ENCODE data around the gene SMIM5.

Gene SMIM5

DNA sequence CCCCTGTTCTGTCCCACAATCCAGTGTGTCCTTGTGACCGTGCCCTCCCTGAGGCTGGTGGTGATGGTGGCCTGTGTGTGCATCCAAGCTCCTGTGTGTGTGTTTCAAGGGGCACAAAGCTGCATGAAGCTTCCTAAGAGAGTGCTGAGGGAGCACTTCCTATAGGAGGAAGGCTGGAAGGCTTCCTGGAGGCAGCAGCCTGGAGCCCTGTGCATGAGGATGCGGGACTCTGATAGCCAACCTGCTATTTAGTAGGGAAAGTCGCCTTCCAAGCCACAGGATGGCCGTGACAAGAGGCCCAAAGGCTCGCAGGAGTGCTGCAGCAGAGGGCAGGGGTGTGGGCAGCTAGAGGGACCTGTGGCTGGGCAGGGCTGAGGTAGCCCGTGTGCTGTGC, 37.3 kb upstream of the SMIM5 start:
- DNase-seq (no peak), ATAC-seq (no peak)
- no peak overlapping the region for H3K27ac Mint-ChIP-seq
- no peaks in the 10 kb centered on the region for H3K9me3 Mint-ChIP-seq
- H3K27me3 Mint-ChIP-seq = no peaks in the 10 kb centered on the region
- H3K4me1 Mint-ChIP-seq = peaks cover 4% of the 10 kb centered on the region
- H3K4me3 Mint-ChIP-seq = no peak overlapping the region

DNA sequence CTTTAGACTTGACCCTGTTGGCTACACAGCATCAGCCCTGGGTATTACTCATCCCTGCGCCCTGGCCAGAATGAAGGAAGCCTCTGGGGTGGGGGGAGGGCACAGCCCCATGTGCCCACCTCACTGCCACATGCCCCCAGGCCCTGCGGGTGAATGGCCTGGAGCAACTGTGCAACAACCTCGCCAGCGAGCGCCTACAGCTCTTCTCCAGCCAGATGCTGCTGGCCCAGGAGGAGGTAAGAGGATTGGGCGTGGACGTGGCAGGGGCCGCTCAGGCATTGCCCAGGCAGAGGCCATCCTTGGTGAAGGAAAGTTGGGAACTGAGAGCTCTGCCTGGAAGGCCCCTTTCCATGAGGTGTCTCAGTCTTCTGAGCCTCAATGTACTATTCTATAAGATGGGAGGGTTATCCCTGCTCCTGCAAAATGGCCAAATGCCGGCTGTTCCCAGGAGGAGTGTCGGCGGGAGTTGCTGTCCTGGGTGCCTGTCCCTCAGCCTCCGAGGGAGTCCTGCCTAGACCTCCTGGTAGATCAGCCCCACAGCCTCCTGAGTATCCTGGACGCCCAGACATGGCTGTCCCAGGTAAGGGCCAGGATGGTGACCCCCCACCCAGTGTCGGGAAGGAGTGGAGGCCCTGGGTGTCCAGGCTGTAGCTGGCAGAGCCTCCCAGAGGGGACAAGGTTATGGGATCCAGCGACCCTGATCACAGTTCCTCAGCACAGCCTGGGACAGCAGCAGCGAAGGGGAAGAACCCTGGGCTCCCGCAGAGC, 36.7 kb upstream of the SMIM5 start:
- H3K4me3 Mint-ChIP-seq = no peak overlapping the region
- no peaks in the 10 kb centered on the region for H3K27me3 Mint-ChIP-seq
- no peak for ATAC-seq
- H3K4me1 Mint-ChIP-seq = no peaks in the 10 kb centered on the region
- DNase-seq = no peak
- no peaks in the 10 kb centered on the region for H3K9me3 Mint-ChIP-seq
- H3K27ac Mint-ChIP-seq = no peak overlapping the region

DNA sequence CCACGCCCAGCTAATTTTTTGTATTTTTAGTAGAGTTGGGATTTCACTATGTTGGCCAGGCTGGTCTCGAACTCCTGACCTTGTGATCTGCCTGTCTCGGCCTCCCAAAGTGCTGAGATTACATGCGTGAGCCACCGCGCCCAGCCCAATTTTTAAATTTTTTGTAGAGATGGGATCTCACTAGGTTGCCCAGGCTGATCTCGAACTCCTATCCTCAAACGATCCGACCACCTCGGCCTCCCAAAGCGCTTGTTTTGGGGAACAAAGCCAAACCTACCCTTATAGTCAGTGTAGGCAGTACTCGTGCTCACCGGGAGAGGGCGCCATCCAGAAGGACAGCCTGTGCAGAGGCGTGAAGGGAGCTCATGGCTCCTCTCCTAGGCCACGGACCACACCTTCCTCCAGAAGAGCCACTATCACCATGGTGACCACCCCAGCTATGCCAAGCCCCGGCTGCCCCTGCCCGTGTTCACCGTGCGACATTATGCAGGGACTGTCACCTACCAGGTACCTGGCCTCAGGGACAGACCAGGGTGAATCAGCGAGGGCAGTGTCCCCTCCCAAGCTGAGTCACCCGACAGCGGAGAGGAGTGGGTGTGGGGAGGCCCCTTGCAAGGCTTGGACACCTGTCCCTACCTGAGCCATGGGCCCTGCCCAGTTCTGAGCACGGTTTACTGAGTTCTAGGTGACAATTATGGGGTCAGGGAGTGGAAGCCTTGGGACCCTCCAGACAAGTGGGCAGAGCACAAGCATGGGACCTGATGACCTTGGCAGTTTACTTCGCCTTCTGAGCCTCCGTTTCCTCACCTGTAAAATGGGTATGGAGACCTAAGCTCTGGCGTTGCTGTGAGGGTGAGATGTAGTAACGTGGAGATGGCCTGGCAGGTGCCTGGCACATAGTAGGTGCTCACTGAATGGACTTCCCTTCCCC, 31.9 kb upstream of the SMIM5 start:
- Mint-ChIP-seq H3K4me3 (no peak overlapping the region), H3K4me1 (no peaks in the 10 kb centered on the region), H3K9me3 (no peaks in the 10 kb centered on the region), H3K27ac (no peak overlapping the region), H3K27me3 (no peaks in the 10 kb centered on the region)
- peak; percentile 57 to 64 for DNase-seq
- peak; percentile 81 for ATAC-seq

DNA sequence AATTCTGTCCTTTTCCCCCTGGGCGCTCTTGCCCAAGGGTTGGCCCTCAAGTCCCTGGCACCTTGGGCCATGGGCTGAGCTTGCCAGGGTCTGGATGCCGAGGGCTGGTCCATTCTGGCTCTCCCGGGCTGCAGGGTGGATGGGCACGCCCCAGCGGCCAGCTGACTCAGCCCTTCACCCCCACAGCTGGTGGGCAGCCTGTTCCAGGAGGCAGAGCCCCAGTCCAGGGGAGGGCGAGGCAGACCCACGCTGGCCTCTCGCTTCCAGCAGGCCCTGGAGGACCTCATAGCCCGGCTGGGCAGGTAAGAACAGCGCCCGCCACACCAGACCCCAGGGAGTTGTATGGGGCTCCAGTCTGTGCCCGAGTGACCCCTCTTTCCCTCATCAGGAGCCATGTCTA, 30.6 kb upstream of the SMIM5 start:
- no peak for DNase-seq
- H3K4me1 Mint-ChIP-seq = no peaks in the 10 kb centered on the region

GRCh38 chr17:75603123-75603522, 30.1 kb upstream of the SMIM5 start:
- no peak overlapping the region for H3K27ac Mint-ChIP-seq
- H3K4me1 Mint-ChIP-seq = no peaks in the 10 kb centered on the region
- no peak overlapping the region for H3K4me3 Mint-ChIP-seq
- H3K9me3 Mint-ChIP-seq = no peaks in the 10 kb centered on the region
- no peak for DNase-seq
- H3K27me3 Mint-ChIP-seq = no peaks in the 10 kb centered on the region
- peak; percentile 15 for ATAC-seq

More for the DNA sequence above, 30.6 kb upstream of the SMIM5 start:
- peak; percentile 19 for ATAC-seq
- Mint-ChIP-seq H3K9me3 (no peaks in the 10 kb centered on the region), H3K27me3 (no peaks in the 10 kb centered on the region), H3K4me3 (no peak overlapping the region), H3K27ac (no peak overlapping the region)

GRCh38 chr17:75604034-75604695, 29.1 kb upstream of the SMIM5 start:
- no peaks in the 10 kb centered on the region for H3K4me1 Mint-ChIP-seq
- no peaks in the 10 kb centered on the region for H3K27me3 Mint-ChIP-seq
- no peak for DNase-seq
- peak; percentile 18 for ATAC-seq
- no peak overlapping the region for H3K4me3 Mint-ChIP-seq
- no peak overlapping the region for H3K27ac Mint-ChIP-seq
- H3K9me3 Mint-ChIP-seq = no peaks in the 10 kb centered on the region

DNA sequence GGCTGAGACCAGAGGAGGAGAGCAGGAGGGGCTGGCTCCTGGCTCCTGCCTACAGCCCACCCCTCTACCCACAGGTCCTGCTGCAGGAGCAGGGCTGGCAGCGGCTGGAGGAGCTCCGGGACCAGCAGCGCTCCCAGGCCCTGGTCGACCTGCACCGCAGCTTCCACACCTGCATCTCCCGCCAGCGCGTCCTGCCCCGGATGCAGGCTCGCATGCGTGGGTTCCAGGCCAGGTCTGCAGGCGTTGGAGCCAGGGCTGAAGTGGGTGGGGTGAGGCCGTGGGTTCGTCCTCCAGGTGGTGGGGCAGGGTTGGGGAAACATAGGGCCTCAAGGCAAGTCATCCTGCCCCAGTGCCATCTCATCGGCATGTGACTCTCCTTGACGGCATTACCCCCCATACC, 27.4 kb upstream of the SMIM5 start:
- no peak for DNase-seq
- ATAC-seq = no peak
- H3K27ac Mint-ChIP-seq = no peak overlapping the region
- H3K27me3 Mint-ChIP-seq = no peaks in the 10 kb centered on the region
- no peak overlapping the region for H3K4me3 Mint-ChIP-seq
- H3K4me1 Mint-ChIP-seq = no peaks in the 10 kb centered on the region
- H3K9me3 Mint-ChIP-seq = no peaks in the 10 kb centered on the region

- ATAC-seq (no peak), DNase-seq (no peak)
- Mint-ChIP-seq H3K27me3 (no peaks in the 10 kb centered on the region), H3K4me1 (no peaks in the 10 kb centered on the region), H3K9me3 (no peaks in the 10 kb centered on the region), H3K4me3 (no peak overlapping the region), H3K27ac (no peak overlapping the region)
Observed at GRCh38 chr17:75607086-75607485, 26.1 kb upstream of the SMIM5 start.

GRCh38 chr17:75610103-75610984, 22.9 kb upstream of the SMIM5 start:
- no peaks in the 10 kb centered on the region for H3K27me3 Mint-ChIP-seq
- no peak overlapping the region for H3K4me3 Mint-ChIP-seq
- H3K4me1 Mint-ChIP-seq = no peaks in the 10 kb centered on the region
- no peak for ATAC-seq
- no peaks in the 10 kb centered on the region for H3K9me3 Mint-ChIP-seq
- DNase-seq = no peak
- no peak overlapping the region for H3K27ac Mint-ChIP-seq

DNA sequence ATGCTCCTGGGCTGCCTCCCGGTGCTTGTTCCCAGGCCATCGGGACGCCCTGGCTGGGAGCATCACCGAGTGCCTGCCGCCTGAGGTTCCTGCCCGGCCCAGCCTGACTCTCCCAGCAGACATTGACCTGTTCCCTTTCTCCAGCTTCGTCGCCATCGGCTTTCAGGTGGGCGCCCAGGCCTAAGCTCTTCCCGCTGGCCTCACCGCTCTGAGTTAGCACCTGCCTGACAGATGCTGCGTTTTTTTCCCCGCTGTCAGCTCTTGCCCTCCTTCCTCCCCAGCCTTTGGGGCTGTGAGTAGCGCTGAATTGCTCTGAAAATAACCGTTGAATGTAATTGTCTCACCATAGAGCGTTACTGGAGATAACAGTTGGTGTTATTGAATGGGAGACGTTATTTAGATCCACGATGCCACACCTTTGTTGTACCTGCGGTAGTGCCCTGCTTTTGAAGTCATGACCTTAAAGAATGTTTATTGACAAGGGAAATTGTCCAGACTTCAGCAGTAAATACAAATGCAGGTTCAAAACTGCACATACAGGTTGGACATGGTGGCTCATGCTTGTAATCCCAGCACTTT, 21.3 kb upstream of the SMIM5 start:
- Mint-ChIP-seq H3K27me3 (no peaks in the 10 kb centered on the region), H3K27ac (no peak overlapping the region)
- no peak for ATAC-seq

GRCh38 chr17:75612906-75613626, 20.2 kb upstream of the SMIM5 start:
- Mint-ChIP-seq H3K4me1 (no peaks in the 10 kb centered on the region), H3K27me3 (no peaks in the 10 kb centered on the region), H3K9me3 (no peaks in the 10 kb centered on the region), H3K4me3 (no peak overlapping the region), H3K27ac (no peak overlapping the region)
- no peak for ATAC-seq
- no peak for DNase-seq

More for the DNA sequence above, 21.3 kb upstream of the SMIM5 start:
- H3K9me3 Mint-ChIP-seq = no peaks in the 10 kb centered on the region
- no peaks in the 10 kb centered on the region for H3K4me1 Mint-ChIP-seq
- no peak for DNase-seq
- no peak overlapping the region for H3K4me3 Mint-ChIP-seq

GRCh38 chr17:75614006-75614405, 19.2 kb upstream of the SMIM5 start:
- no peak for DNase-seq
- Mint-ChIP-seq H3K27me3 (no peaks in the 10 kb centered on the region), H3K9me3 (no peaks in the 10 kb centered on the region), H3K27ac (no peak overlapping the region), H3K4me1 (no peaks in the 10 kb centered on the region), H3K4me3 (no peak overlapping the region)
- peak; percentile 33 for ATAC-seq

GRCh38 chr17:75614556-75615270, 18.5 kb upstream of the SMIM5 start:
- Mint-ChIP-seq H3K27me3 (no peaks in the 10 kb centered on the region), H3K4me3 (no peak overlapping the region)

GRCh38 chr17:75615301-75615700, 17.9 kb upstream of the SMIM5 start:
- ATAC-seq (no peak), DNase-seq (no peak)
- Mint-ChIP-seq H3K4me3 (no peak overlapping the region), H3K4me1 (no peaks in the 10 kb centered on the region), H3K27ac (no peak overlapping the region), H3K9me3 (no peaks in the 10 kb centered on the region), H3K27me3 (no peaks in the 10 kb centered on the region)

More at GRCh38 chr17:75614556-75615270, 18.5 kb upstream of the SMIM5 start:
- DNase-seq (no peak), ATAC-seq (peak; percentile 10)
- Mint-ChIP-seq H3K4me1 (no peaks in the 10 kb centered on the region), H3K27ac (no peak overlapping the region), H3K9me3 (no peaks in the 10 kb centered on the region)
